ENCODE data around the gene TMA7.

GRCh38 chr3:48407542-48408099, 32.4 kb upstream of the TMA7 start:
- TF ChIP-seq CTCF (conservative IDR thresholded peaks at IDR 0.05 in 1 of 2, IDR thresholded peaks at IDR 0.05 in 1 of 2; ENCODE audit: low read depth in 1 of 2, low read length in 2 of 2) (no peak), EZH2 (IDR thresholded peaks at IDR 0.05; ENCODE audit: low read length, missing control alignments) (no peak)
